T-helper 1 cell treated with Interleukin-12 subunit alpha and Interleukin-12 subunit beta and Interleukin-4 antibody, amounts not matched to agents 30 μg/mL and 1 μg/mL, for 36 hours (primary cell): ENCODE data around the gene TPPP2.

Experiments
- H3K27ac Mint-ChIP-seq: one replicate; pipeline ENCODE4 v1.8.0; 2021; ENCODE audit warnings: mild to moderate bottlenecking, mixed read lengths
- H3K27me3 Mint-ChIP-seq: one replicate; pipeline ENCODE4 v1.8.0; 2021; ENCODE audit warnings: low read depth, mixed read lengths
- H3K36me3 Mint-ChIP-seq: one replicate; pipeline ENCODE4 v1.8.0; 2021; ENCODE audit warnings: low read depth, mixed read lengths
- H3K4me1 Mint-ChIP-seq: one replicate; pipeline ENCODE4 v1.8.0; 2021; ENCODE audit warnings: low read depth, mixed read lengths
- H3K4me3 Mint-ChIP-seq: one replicate; pipeline ENCODE4 v1.8.0; 2021; ENCODE audit warnings: mild to moderate bottlenecking, moderate library complexity, mixed read lengths
- H3K9me3 Mint-ChIP-seq: one replicate; pipeline ENCODE4 v1.8.0; 2021; ENCODE audit warnings: mixed read lengths

TPPP2 gene

DNA sequence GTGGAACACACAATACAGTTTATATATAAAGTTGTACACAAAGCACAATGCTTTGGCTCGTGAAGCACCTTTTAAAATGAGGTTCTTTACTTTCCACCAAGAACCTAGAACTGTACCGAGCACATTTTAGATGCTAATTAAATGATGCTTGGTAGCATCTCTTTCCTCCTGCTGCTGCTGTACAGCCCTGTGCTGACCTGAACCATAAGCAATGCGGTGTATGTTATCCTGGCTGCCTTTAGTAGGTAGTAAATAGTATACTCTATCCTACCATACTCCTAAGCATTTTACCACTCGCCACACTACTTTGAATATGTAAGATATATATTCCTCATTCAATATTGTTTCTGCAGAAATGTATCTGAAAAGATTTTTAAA is 24.7 kb downstream of the TPPP2 start:
- H3K4me3 Mint-ChIP-seq: no peak overlapping the region
- H3K27me3 Mint-ChIP-seq: peaks cover 4% of the 10 kb centered on the region

DNA sequence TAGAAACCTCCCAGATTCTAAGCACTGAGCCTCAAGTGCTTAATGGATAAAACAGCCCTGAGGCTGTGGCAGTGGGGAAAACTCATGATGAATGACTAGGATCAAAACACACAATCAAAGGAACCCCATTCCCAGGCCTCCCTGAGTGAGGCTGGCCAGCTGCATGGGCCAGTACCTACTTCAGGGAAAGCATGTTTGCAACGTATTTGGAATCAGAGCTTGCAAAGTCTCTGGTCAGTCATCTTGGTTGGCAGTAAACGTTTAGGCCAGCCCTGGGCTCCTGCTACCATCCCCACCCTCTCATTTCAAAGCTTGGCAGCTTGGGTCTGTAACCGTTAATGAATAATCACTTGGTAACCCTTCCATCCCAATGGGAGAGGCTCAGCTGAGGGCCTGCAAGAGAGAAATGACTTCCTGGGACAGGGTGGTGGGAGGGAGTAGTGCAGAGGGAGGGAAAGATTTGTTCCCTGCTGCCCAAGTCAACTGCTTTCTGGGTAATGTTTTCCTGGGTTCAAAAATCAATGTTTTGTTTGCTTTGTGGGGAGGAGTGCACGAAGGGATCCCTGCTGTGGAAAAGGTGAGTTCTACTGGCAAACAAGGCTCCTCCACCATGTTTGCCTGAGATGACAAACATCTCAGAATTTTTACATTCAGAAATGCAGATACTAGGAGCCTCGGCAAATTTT is 25.6 kb downstream of the TPPP2 start:
- Mint-ChIP-seq H3K27me3 (peaks cover 8% of the 10 kb centered on the region), H3K4me3 (no peak overlapping the region), H3K36me3 (no peaks in the 10 kb centered on the region), H3K27ac (no peak overlapping the region), H3K9me3 (no peaks in the 10 kb centered on the region), H3K4me1 (no peaks in the 10 kb centered on the region)

More for the DNA sequence above, 24.7 kb downstream of the TPPP2 start:
- Mint-ChIP-seq H3K27ac (no peak overlapping the region), H3K9me3 (no peaks in the 10 kb centered on the region), H3K4me1 (no peaks in the 10 kb centered on the region), H3K36me3 (no peaks in the 10 kb centered on the region)

- H3K4me3 Mint-ChIP-seq: no peak overlapping the region
- no peaks in the 10 kb centered on the region for H3K9me3 Mint-ChIP-seq
- no peak overlapping the region for H3K27ac Mint-ChIP-seq
- no peaks in the 10 kb centered on the region for H3K36me3 Mint-ChIP-seq
- no peaks in the 10 kb centered on the region for H3K4me1 Mint-ChIP-seq
- peaks cover 16% of the 10 kb centered on the region for H3K27me3 Mint-ChIP-seq
These were observed 26.6 kb downstream of the TPPP2 start for GRCh38 chr14:21056520-21057163.

GRCh38 chr14:21057803-21058675 is 28.0 kb downstream of the TPPP2 start, which contains the start of gene RNASE8:
Gene RNASE8 (plus strand): TSS chr14:21057822. CDS start chr14:21057893, 71 bp downstream.
- no peaks in the 10 kb centered on the region for H3K9me3 Mint-ChIP-seq
- no peak within 1 kb of the TSS for H3K4me3 Mint-ChIP-seq
- H3K4me1 Mint-ChIP-seq: no peaks in the 10 kb centered on the region
- peaks cover 16% of the 10 kb centered on the region for H3K27me3 Mint-ChIP-seq
- no peak within 1 kb of the TSS for H3K27ac Mint-ChIP-seq
- H3K36me3 Mint-ChIP-seq: no peaks in the 10 kb centered on the region

DNA sequence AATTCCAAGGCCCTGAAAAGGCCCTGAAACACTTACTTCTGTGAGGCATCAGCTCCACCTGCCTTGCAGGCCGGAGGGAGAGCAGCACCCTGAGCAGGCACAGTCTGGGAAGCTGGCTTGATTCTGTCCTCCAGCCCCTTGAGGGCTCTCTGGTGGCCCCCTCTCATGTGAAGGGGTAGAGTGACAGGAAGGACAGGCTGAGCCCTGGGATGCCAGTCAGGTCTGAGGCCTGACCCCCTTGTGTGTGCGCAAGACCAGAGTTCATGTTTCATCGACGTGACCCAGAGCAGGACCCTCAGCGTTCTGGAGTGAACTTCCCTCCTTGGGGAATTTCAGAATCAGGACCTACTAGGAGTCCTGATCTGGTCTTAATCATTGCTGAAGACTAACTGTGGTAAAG is 28.9 kb downstream of the TPPP2 start:
- H3K4me1 Mint-ChIP-seq: no peaks in the 10 kb centered on the region
- H3K27me3 Mint-ChIP-seq: peaks cover 22% of the 10 kb centered on the region
- H3K36me3 Mint-ChIP-seq: no peaks in the 10 kb centered on the region
- no peak overlapping the region for H3K27ac Mint-ChIP-seq
- no peaks in the 10 kb centered on the region for H3K9me3 Mint-ChIP-seq
- no peak overlapping the region for H3K4me3 Mint-ChIP-seq

DNA sequence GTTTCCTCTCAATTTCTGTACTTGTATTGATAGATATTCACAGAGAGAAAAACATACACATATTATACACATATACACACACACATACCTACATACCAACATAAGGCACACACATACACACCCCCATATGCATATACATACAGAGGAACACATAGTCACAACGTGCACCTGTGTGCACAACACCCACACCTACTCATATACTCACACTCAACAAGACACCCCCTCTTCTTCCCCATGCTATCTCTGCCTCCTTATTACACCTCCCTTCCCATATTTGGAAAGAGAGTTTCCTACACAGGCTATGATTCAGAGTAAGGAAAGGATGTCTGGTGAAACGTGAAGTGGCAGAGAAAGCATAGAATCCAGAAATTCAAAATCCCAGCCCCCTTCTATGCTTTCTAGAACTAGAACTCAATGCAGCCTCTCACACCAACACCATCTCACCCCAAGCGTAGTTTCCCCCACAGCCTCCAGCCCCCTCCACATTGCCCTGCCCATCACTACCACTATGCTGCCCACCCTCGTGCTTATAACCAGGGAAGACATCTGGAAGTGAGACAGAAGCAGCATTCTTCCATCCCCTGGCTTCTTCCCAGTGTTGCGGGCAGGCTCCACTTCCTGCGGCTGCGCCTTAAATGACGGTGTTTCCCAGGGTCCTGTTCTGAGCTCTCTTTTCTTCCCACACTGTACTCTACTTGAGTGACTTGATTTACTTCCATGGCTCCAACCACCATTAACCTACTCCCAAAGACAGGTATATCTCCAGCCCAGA is 30.0 kb downstream of the TPPP2 start:
- Mint-ChIP-seq H3K27ac (no peak overlapping the region), H3K4me1 (no peaks in the 10 kb centered on the region), H3K9me3 (no peaks in the 10 kb centered on the region), H3K36me3 (no peaks in the 10 kb centered on the region), H3K4me3 (no peak overlapping the region), H3K27me3 (peaks cover 24% of the 10 kb centered on the region)

- H3K27ac Mint-ChIP-seq: no peak overlapping the region
- no peaks in the 10 kb centered on the region for H3K4me1 Mint-ChIP-seq
- H3K36me3 Mint-ChIP-seq: no peaks in the 10 kb centered on the region
- H3K4me3 Mint-ChIP-seq: no peak overlapping the region
- peaks cover 32% of the 10 kb centered on the region for H3K27me3 Mint-ChIP-seq
- H3K9me3 Mint-ChIP-seq: no peaks in the 10 kb centered on the region
These were observed 30.8 kb downstream of the TPPP2 start for GRCh38 chr14:21060614-21061346.

DNA sequence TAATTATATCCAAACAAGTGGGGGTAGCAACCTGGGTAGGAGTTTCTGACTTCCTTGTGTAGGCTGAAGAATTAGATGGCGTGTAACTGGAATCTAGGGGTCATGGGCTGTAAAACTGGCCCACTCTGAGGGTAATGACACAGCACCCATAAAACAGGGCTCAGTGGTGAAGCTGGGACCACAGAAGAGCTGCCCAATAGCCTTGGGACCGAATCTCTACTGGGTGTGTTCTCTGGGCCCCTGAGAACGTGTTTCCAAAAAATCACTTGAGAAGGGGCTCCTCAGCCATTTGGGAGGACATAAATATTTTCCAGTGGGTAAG is 31.3 kb downstream of the TPPP2 start:
- Mint-ChIP-seq H3K36me3 (no peaks in the 10 kb centered on the region), H3K9me3 (no peaks in the 10 kb centered on the region), H3K27me3 (peaks cover 36% of the 10 kb centered on the region), H3K4me3 (no peak overlapping the region), H3K4me1 (no peaks in the 10 kb centered on the region), H3K27ac (no peak overlapping the region)

DNA sequence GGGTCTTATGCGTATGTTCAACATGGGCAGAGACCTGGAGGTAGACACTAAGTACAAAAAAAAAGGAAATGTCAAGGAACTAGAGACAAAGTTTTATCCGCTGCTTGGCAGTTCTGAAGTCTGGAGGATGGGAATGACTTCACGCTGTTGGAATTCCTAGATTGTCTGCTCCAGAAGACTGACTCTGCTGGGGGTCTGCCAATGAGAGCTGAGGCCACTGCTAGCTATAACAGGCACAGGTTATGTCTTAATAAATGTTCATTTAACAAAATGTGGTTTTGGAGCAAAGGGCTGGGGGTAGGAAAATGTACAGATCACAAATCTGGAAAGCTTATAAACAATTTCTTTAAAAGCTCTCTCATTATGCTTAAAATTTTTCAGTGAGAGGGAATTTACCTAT is 33.5 kb downstream of the TPPP2 start:
- H3K27ac Mint-ChIP-seq: no peak overlapping the region
- peaks cover 53% of the 10 kb centered on the region for H3K27me3 Mint-ChIP-seq
- no peaks in the 10 kb centered on the region for H3K9me3 Mint-ChIP-seq
- no peaks in the 10 kb centered on the region for H3K36me3 Mint-ChIP-seq
- peaks cover under 1% of the 10 kb centered on the region for H3K4me1 Mint-ChIP-seq
- H3K4me3 Mint-ChIP-seq: no peak overlapping the region

GRCh38 chr14:21066882-21067502 is 37.0 kb downstream of the TPPP2 start:
- peaks cover 16% of the 10 kb centered on the region for H3K4me1 Mint-ChIP-seq
- no peaks in the 10 kb centered on the region for H3K9me3 Mint-ChIP-seq
- no peak overlapping the region for H3K4me3 Mint-ChIP-seq
- peaks cover 72% of the 10 kb centered on the region for H3K27me3 Mint-ChIP-seq
- H3K36me3 Mint-ChIP-seq: no peaks in the 10 kb centered on the region
- no peak overlapping the region for H3K27ac Mint-ChIP-seq

- H3K9me3 Mint-ChIP-seq: no peaks in the 10 kb centered on the region
- H3K4me1 Mint-ChIP-seq: peaks cover 19% of the 10 kb centered on the region
- peak overlapping the region; percentile 21 for H3K4me3 Mint-ChIP-seq
- peaks cover 81% of the 10 kb centered on the region for H3K27me3 Mint-ChIP-seq
- H3K27ac Mint-ChIP-seq: no peak overlapping the region
- H3K36me3 Mint-ChIP-seq: no peaks in the 10 kb centered on the region
These were observed 38.7 kb downstream of the TPPP2 start for GRCh38 chr14:21068521-21069387.

- no peaks in the 10 kb centered on the region for H3K9me3 Mint-ChIP-seq
- peaks cover 19% of the 10 kb centered on the region for H3K4me1 Mint-ChIP-seq
- peak overlapping the region; percentile 61 for H3K4me3 Mint-ChIP-seq
- peaks cover 83% of the 10 kb centered on the region for H3K27me3 Mint-ChIP-seq
- no peak overlapping the region for H3K27ac Mint-ChIP-seq
- H3K36me3 Mint-ChIP-seq: no peaks in the 10 kb centered on the region
These were observed 39.5 kb downstream of the TPPP2 start for GRCh38 chr14:21069388-21070082.
